OCI-LY7 (cell line): ENCODE results near the gene GNPDA1. TPM values are rescaled to one million over a fixed set of nuclear protein-coding genes. Genes with fewer than 3 reads are reported as not detected.
A peak's percentile ranks its signal among the peaks of the same experiment; 100 is the strongest.

Experiments used
- BruUV-seq: library from RNA; stranded (reverse); fragments of 400-500 nt; replicated peaks from 2 replicates; lab custom pipeline; 2021; lab: Mats Ljungman, UMichigan
- CTCF ChIA-PET: fragments of 300-600 bp; sonication (Branson Sonifier 250); formaldehyde crosslinking; loops from one replicate; lab custom pipeline; 2022; ENCODE audit warnings: antibody characterized with exemption; ENCODE audit not compliant: unreplicated experiment; lab: Charles Lee
- POLR2A ChIA-PET: fragments of 300-600 bp; sonication (Branson Sonifier 250); formaldehyde crosslinking; loops from one replicate; lab custom pipeline; 2022; ENCODE audit warnings: antibody characterized with exemption; lab: Charles Lee
- DNase-seq: peaks from one replicate; pipeline ENCODE4 v3.0.0-alpha.2; 2015; ENCODE audit warnings: low spot score
- H2AFZ ChIP-seq: fragments of 200-600 bp; sonication (generic), shearing (Covaris generic); 2 replicates; pipeline ENCODE4 v1.6.1; 2014; ENCODE audit warnings: mild to moderate bottlenecking, antibody characterized with exemption, low read length, moderate library complexity
- H3K27ac ChIP-seq: fragments of 200-600 bp; sonication (generic); 2 replicates; pipeline ENCODE4 v1.5.1; 2014; ENCODE audit warnings: mixed run types, low read depth, mild to moderate bottlenecking, moderate library complexity, low read length, inconsistent platforms; ENCODE audit not compliant: poor library complexity, severe bottlenecking
- H3K36me3 ChIP-seq: fragments of 200-600 bp; sonication (generic); 2 replicates; pipeline ENCODE4 v1.6.1; 2014; ENCODE audit warnings: mild to moderate bottlenecking, antibody characterized with exemption, low read length, moderate library complexity, mixed read lengths; ENCODE audit not compliant: insufficient read depth
- H3K4me1 ChIP-seq: fragments of 200-600 bp; sonication (generic); 2 replicates; pipeline ENCODE4 v1.5.1; 2014; ENCODE audit warnings: mild to moderate bottlenecking, low read length; ENCODE audit not compliant: insufficient read depth, poor library complexity, severe bottlenecking
- H3K4me2 ChIP-seq: fragments of 200-600 bp; sonication (generic); 2 replicates; pipeline ENCODE4 v1.6.1; 2014; ENCODE audit warnings: mild to moderate bottlenecking, low read length
- H3K4me3 ChIP-seq: fragments of 200-600 bp; sonication (generic); 2 replicates; pipeline ENCODE4 v1.5.1; 2014; ENCODE audit warnings: mild to moderate bottlenecking, low read depth, low read length; ENCODE audit not compliant: poor library complexity, severe bottlenecking
- H3K79me2 ChIP-seq: fragments of 200-600 bp; sonication (generic); 2 replicates; pipeline ENCODE4 v1.6.1; 2016; ENCODE audit warnings: low read depth, mild to moderate bottlenecking, low read length, moderate library complexity, mixed read lengths; ENCODE audit not compliant: insufficient read depth
- H3K9me2 ChIP-seq: fragments of 200-600 bp; sonication (generic); 2 replicates; pipeline ENCODE4 v1.6.1; 2016; ENCODE audit warnings: mild to moderate bottlenecking, low read length, mixed read lengths; ENCODE audit not compliant: insufficient read depth
- H3K9me3 ChIP-seq: fragments of 200-600 bp; sonication (generic); 2 replicates; pipeline ENCODE4 v1.6.1; 2014; ENCODE audit warnings: mild to moderate bottlenecking, mixed run types, low read length, mixed read lengths
- H4K20me1 ChIP-seq: fragments of 200-600 bp; sonication (generic); 2 replicates; pipeline ENCODE4 v1.6.1; 2014; ENCODE audit warnings: mild to moderate bottlenecking, antibody characterized with exemption, low read length, moderate library complexity, mixed read lengths; ENCODE audit not compliant: insufficient read depth
- EZH2phosphoT487 ChIP-seq: fragments of 200-600 bp; sonication (generic); IDR thresholded peaks from 2 replicates; pipeline ENCODE4 v1.6.1; 2018; ENCODE audit warnings: low read depth, borderline replicate concordance, mild to moderate bottlenecking, mixed run types, antibody characterized with exemption, low read length, moderate library complexity, mixed read lengths
- intact Hi-C: fragments of 100-400 bp; cut with micrococcal nuclease; formaldehyde crosslinking; loops from one replicate; pipeline ENCODE4 v1.10.0; 2022; ENCODE audit not compliant: unreplicated experiment
- total RNA-seq, 2 experiments: library from RNA; depleted of rRNA in 1 of 2; stranded (reverse); fragments of >200 nt in 1 of 2; shearing (Covaris generic) in 1 of 2; gene quantifications; 2 replicates each; pipeline ENCODE4 v1.2.3, GENCODE V29; 2014 to 2022
- TF ChIP-seq, protein P1 (sequence below): fragments of 200-600 bp; sonication (generic); conservative IDR thresholded peaks from 2 replicates; pipeline ENCODE4 v1.5.1; 2014; ENCODE audit warnings: mild to moderate bottlenecking, antibody characterized with exemption, low read length, moderate library complexity, mixed read lengths

The GNPDA1 gene
- total RNA-seq, 2 experiments from 2014 or later = 20.2 to 23.1 TPM

DNA sequence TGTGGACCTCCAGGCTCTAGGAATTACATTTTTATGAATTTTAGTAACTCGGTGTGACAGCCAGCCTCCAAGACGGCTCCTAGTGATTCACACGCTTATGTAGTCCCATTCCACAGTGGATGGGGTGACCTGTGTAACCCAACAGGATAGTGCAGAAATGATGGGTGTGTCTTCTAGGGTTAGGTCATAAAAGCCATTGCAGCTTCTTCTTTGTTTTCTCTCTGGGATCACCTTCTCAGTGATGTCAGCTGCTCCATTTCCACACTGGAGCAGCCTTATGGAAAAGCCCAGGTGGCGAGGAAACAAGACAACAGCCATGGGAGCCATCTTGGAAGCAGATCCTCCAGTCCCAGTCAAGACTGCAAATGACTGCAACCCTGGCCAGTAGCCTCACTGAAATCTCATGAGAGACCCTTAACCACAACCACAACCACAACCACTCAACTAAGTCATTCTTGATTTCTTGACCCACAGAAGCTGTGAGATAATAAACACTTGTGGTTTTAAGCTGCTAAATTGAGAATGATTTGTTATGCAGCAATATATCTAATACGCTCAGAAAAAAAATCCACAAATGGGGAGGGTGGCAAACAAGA is 5.1 kb upstream of the GNPDA1 start:
- DNase-seq = peak; percentile 33
- Histone ChIP-seq H4K20me1 (no peaks in the 10 kb centered on the region), H3K4me3 (no peak overlapping the region), H3K27ac (no peak overlapping the region), H3K36me3 (no peaks in the 10 kb centered on the region), H3K79me2 (no peaks in the 10 kb centered on the region), H3K9me3 (no peaks in the 10 kb centered on the region), H2AFZ (peak overlapping the region; percentile 48), H3K4me1 (peaks cover 49% of the 10 kb centered on the region), H3K9me2 (no peaks in the 10 kb centered on the region), H3K4me2 (peak overlapping the region; percentile 33)
- no TSS peak for BruUV-seq
- intact Hi-C loops = no loop called here
- POLR2A ChIA-PET = no interaction called here
- CTCF ChIA-PET = no interaction called here
- TF ChIP-seq, protein P1, sequence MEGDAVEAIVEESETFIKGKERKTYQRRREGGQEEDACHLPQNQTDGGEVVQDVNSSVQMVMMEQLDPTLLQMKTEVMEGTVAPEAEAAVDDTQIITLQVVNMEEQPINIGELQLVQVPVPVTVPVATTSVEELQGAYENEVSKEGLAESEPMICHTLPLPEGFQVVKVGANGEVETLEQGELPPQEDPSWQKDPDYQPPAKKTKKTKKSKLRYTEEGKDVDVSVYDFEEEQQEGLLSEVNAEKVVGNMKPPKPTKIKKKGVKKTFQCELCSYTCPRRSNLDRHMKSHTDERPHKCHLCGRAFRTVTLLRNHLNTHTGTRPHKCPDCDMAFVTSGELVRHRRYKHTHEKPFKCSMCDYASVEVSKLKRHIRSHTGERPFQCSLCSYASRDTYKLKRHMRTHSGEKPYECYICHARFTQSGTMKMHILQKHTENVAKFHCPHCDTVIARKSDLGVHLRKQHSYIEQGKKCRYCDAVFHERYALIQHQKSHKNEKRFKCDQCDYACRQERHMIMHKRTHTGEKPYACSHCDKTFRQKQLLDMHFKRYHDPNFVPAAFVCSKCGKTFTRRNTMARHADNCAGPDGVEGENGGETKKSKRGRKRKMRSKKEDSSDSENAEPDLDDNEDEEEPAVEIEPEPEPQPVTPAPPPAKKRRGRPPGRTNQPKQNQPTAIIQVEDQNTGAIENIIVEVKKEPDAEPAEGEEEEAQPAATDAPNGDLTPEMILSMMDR = no peak
- TF ChIP-seq EZH2phosphoT487 = no peak

DNA sequence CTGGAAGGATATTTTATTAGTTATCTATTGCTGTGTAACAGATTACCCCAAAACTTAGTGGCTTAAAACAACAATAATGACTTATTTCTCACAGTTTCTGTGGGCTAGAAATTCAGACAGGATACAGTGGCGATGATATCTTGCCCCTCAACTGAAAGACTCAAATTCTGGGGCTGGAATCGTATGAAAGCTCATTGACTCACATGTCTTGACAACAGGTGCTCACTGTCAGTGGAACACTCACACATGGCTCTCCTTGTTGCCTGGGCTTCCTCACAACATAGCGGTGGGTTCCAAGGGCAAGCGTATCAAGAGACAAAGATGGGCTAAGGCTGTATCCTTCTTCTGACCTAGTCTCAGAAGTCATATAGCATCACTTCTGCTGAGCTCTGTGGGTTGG is 3.7 kb upstream of the GNPDA1 start:
- no TSS peak for BruUV-seq
- POLR2A ChIA-PET = interaction anchor here (0.9 to 1.2 kb wide), 3 partner anchors 8 to 91 kb away, joined by 3 to 7 read pairs (median 4); partner anchors contain the start of gene RNF14
- peaks cover 1% of the 10 kb centered on the region; the same call in 1 of the 2 replicates for H3K36me3 ChIP-seq
- H3K9me3 ChIP-seq = no peaks in the 10 kb centered on the region
- intact Hi-C loops = no loop called here
- DNase-seq = no peak
- no peak overlapping the region for H3K4me3 ChIP-seq
- H3K4me2 ChIP-seq = peak overlapping the region; percentile 33
- peak overlapping the region; percentile 96 for H2AFZ ChIP-seq
- CTCF ChIA-PET = interaction anchor here (1.1 kb wide), 1 partner anchor 91 kb away, joined by 4 read pairs; no protein-coding TSS in a partner anchor
- peaks cover 51% of the 10 kb centered on the region for H3K4me1 ChIP-seq
- H3K27ac ChIP-seq = no peak overlapping the region
- H3K79me2 ChIP-seq = no peaks in the 10 kb centered on the region
- H3K9me2 ChIP-seq = no peaks in the 10 kb centered on the region
- TF ChIP-seq, protein P1 = no peak
- no peak for TF ChIP-seq EZH2phosphoT487
- H4K20me1 ChIP-seq = no peaks in the 10 kb centered on the region
